HTR-8/SVneo (cell line): ENCODE results near the gene PHACTR1.

Source experiments
- DNase-seq: peaks from one replicate; pipeline ENCODE4 v3.0.0; 2011; ENCODE audit warnings: low spot score, mixed read lengths; ENCODE audit not compliant: insufficient read length
- FAIRE-seq: peaks from 2 replicates; lab custom pipeline; 2011; peaks lifted over from hg19 to GRCh38; lab: Jason Lieb, UNC

Gene PHACTR1

DNA sequence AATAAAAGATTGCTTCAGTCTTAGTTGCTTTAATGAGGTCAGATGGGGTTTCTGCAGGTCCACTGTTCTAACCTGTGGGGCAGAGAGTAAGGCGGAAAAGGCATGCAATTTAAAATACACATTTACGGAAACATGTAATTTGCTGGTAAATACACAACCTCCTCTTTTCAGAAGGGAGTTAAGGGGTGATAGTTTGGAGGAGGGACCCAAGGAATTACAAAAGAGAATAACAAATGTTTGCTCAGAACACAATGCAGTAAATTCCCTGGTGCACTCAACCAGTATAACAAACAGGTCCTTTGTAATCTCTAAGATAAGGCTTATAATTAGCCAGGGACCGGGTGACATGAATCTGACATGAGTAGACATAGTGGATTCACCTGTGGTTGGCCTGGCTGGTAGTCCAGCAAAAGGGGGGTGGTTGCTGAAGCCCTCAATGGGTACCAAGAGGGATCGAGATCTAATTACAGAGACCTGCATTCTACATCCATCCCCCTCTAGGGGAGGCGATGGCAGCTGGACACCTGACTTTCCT lies 295.1 kb downstream of the PHACTR1 start:
- FAIRE-seq, result no peak
- DNase-seq, result no peak

DNA sequence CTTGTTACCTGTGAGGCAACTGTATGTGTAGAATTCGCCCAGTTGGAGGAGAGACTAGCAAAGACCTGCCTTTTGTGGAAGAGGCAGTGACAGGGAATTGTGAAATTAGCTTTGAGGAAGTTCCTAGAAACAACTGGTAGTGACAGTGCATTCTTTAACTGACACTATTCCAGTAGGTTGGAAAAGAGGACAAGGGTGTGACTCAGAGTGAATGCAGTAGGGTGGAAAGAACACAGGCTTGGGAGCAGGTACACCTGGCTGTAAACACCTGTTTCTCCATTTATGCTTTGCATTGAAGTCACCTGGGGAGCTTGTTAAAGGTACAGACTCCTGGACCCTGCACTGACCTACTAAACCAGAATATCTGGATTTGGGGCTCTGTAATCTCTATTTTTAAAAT lies 295.7 kb downstream of the PHACTR1 start:
- DNase-seq, result no peak
- no peak for FAIRE-seq

DNA sequence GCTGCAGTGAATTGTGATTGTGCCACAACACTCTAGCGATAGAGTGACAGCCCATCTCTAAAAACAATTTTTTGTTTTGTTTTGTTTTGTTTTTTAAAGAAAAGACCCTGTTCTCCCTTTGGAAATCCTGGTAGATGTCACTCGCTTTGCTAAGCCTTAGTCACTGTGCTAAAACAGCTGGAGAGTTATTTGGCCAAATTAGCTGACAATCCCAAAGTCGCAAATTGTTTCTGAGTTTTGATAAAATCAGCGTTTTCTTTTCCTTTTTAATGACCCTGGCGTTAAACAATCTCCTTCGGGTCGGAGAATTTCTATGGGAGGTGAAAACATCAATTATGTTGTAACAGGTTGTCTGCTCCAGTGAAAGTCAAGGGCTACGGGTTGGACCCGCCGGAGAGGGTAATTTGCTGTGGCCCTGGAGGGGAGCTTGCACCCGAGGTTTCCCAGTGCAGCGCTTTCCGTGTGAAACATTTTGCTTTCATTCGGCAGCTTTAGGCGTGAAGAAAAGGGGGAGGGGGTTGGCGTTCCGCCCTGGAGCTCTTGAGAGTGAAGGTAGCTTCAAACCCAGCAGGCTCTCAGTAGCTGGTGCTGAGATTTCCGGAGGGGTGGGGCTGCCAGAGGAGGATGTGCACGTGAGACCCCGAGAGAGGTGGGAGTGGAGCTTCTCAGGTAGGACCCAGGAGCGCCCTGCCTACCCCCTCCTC lies 296.6 kb downstream of the PHACTR1 start:
- DNase-seq, result no peak
- no peak for FAIRE-seq

- DNase-seq, result no peak
Observed at GRCh38 chr6:13013681-13014503, 297.3 kb downstream of the PHACTR1 start.

DNA sequence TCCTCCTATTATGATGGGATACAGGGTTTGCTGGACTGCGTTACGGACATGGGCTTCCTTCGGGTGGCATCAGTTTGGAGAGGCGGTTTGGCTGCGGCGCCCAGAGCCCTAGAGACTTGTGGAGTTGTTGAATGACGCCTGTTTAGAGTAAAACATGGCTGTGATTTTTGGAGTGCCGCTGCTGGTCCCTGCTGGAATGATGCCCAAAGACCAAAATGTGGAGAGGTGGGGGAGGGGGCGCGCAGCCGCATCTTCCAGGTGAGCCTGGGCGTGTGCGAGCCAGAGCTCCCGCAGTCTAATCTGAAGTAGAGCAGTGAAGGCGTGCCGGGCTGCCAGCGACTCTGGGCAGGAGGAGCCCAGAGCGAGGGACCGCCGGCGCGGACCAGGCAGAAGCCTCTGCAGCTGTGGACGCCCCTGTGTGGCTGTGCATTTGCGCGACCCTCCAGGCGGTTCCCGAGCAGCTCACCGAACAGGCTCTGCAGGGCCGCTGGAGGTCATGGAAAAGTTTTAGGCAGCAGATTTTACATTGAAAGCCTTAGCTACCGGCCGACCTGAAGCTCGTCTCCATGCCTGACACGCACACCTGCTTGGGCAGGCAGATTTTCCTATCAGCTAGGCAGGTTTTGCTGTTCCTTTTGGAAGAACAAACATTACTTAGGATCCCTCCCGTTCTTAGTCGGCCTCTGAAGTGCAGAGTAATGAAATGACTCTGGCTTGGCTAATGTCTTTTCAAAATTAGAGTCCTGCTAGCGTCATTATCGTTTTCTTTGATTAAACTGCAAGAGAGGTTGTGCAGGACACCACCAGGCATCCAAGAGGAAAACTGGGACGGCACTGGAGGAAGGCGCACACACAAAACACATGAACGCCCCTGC lies 298.2 kb downstream of the PHACTR1 start:
- no peak for FAIRE-seq
- no peak for DNase-seq

More at GRCh38 chr6:13013681-13014503, 297.3 kb downstream of the PHACTR1 start:
- FAIRE-seq, result no peak

- FAIRE-seq (no peak), DNase-seq (no peak)
Observed at GRCh38 chr6:13015379-13015681, 298.8 kb downstream of the PHACTR1 start.

GRCh38 chr6:13024616-13025015 lies 308.0 kb downstream of the PHACTR1 start:
- DNase-seq (no peak), FAIRE-seq (no peak)

- DNase-seq (no peak), FAIRE-seq (no peak)
Observed at GRCh38 chr6:13025893-13026499, 309.4 kb downstream of the PHACTR1 start.

DNA sequence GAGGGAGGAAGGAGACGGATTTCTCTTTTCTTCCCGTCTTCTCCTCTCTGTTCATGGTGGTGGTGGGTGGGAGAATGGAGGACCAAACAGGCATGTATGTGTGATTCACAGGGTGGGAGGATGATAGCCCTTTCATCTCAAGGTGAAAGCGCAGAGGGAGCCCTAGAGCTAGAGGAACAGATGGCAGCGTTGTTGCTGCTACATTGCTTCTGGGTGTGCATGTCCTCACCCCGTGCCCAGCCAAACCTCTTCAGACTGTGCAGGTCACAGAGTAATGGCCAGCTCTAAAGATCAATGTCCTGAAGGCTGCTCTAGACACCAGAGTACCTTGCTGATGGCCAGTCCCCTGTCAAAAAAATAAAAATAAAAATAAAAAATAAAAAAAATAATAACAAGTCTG lies 310.0 kb downstream of the PHACTR1 start:
- DNase-seq, result no peak
- FAIRE-seq, result no peak

DNA sequence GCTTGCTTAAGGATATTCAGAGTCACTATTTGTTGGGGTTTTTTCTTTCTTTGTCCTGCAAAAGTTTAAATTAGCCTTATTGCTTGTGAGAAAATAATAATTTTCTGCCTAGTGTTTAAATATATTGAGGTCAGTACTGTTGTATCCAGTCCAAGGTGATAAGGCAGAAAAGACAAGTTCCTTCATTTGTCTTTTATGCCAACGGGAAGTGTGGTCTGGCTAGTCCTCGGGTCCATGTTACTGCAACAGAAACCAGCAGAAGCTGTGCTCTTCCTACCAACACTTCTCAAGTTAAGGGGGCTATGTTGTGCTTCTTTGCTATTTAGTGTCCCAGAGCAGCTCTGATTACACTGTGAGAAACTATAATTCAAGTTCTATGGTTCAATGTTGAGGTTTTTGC lies 310.6 kb downstream of the PHACTR1 start:
- DNase-seq (no peak), FAIRE-seq (no peak)

DNA sequence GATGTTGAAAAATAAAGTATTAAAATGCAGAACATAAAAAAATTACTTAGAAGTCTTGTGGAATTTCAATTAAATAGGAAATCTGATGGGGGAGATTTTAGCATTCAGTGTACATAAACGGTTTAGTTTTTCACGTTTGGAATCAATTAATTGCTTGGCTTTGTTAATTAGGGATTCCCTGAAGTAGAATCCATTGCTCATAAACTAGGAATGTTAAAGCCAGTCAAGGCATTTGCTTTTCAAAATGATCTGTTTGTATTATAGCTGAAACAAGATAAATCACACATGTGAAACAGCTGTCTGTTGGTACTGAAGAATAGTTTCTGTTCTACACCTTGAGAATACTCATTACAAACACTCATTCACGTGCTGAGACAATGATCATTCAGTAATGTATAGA lies 313.8 kb downstream of the PHACTR1 start:
- FAIRE-seq (no peak), DNase-seq (no peak)

- FAIRE-seq (no peak), DNase-seq (no peak)
Observed at GRCh38 chr6:13032566-13032965, 316.0 kb downstream of the PHACTR1 start.

- DNase-seq (no peak), FAIRE-seq (no peak)
Observed at GRCh38 chr6:13033145-13033544, 316.6 kb downstream of the PHACTR1 start.

GRCh38 chr6:13034316-13034715 lies 317.7 kb downstream of the PHACTR1 start:
- no peak for FAIRE-seq
- no peak for DNase-seq

DNA sequence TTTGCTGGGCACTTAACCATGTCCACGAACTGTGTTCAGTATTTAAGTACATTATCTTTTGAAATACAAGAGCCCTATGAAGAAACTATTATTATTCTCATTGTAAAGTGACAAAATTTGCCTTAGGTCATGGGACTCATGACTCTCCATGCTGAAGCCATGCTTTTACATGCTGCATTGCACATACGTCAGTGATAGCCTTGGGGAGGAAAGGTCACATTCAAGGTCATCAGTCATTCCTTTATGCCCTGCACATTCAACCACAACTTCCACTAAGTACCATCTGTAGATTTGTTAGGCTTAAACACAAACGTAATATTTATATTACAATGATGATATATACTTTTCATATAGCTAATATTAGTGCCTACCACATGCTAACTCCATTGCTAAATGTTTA lies 319.0 kb downstream of the PHACTR1 start:
- DNase-seq, result no peak
- no peak for FAIRE-seq

GRCh38 chr6:13038315-13038714 lies 321.7 kb downstream of the PHACTR1 start:
- FAIRE-seq (no peak), DNase-seq (no peak)

GRCh38 chr6:13038741-13039190 lies 322.2 kb downstream of the PHACTR1 start:
- DNase-seq (no peak), FAIRE-seq (no peak)

GRCh38 chr6:13044390-13044789 lies 327.8 kb downstream of the PHACTR1 start:
- DNase-seq (no peak), FAIRE-seq (no peak)

DNA sequence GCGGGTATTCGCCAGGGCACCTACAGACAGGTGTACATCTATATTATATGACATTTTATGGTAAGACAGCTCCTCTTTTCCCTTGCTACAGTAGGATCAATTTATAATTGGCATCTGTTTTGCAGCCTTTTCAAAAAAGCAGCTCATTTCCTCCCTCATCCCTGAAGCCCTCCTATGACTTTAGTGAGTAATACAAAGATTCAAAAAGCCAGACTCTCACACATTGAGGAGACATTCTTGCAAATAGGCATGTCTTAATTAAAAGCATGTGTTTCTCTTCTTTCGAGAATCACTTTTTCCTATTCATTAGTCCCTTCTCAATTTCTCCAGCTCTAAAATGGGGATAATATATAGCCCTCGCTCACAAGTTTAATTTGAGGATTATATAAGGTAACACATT lies 328.3 kb downstream of the PHACTR1 start:
- no peak for FAIRE-seq
- DNase-seq, result no peak

DNA sequence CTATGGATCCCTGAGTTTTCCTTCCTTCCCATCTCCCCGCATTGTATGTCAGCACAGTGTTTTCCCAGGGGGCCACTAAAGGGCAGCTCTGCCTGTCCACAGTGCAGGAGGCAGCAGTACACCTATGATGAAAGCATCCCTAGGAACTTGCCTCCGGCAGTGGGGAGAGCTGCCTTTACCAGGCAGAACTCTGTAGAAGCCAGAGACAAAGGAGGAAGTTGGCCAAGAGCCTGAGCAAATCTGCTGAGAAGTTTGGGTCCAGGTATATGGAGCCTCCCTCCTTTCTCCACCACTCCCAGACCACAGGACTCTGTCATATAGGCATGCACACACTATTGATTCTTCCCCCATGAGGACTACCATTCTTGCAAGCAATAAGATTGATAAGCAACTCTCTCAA lies 329.1 kb downstream of the PHACTR1 start:
- DNase-seq (no peak), FAIRE-seq (no peak)
